ENCODE results near the gene PLEKHG3.

DNA sequence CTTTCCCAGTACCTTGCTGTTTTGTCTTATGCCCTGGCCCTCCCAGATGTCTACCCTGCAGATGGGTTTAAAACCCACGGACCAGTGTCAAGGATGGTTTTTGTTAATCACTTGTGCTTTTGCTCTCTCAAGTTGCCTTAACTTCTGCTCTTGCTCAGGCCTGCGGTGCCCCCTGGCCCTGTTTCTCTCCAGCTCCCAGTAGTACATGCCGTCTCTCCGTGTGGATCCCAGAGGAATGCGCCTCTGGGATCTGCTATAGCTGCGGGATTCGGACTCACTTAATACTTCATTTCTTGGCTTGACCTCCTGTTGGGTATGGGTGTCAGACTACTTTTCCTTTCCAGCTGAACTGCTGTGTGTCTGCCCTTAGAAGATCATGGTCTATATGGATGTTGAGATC, 14.5 kb downstream of the PLEKHG3 start:
- TF ChIP-seq, protein P1, sequence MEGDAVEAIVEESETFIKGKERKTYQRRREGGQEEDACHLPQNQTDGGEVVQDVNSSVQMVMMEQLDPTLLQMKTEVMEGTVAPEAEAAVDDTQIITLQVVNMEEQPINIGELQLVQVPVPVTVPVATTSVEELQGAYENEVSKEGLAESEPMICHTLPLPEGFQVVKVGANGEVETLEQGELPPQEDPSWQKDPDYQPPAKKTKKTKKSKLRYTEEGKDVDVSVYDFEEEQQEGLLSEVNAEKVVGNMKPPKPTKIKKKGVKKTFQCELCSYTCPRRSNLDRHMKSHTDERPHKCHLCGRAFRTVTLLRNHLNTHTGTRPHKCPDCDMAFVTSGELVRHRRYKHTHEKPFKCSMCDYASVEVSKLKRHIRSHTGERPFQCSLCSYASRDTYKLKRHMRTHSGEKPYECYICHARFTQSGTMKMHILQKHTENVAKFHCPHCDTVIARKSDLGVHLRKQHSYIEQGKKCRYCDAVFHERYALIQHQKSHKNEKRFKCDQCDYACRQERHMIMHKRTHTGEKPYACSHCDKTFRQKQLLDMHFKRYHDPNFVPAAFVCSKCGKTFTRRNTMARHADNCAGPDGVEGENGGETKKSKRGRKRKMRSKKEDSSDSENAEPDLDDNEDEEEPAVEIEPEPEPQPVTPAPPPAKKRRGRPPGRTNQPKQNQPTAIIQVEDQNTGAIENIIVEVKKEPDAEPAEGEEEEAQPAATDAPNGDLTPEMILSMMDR (conservative IDR thresholded peaks at IDR 0.05; ENCODE audit: low read depth in 2 of 2), result peak in 1 of 2 experiments; percentile 33; a peak in 2 of 4 replicates
- TF ChIP-seq POLR2AphosphoS5 (IDR thresholded peaks at IDR 0.05; ENCODE audit: low read depth) (no peak), CREB1 (CRISPR knock-in tag; IDR thresholded peaks at IDR 0.05; ENCODE audit: low read depth) (no peak), NANOG (IDR thresholded peaks at IDR 0.05; ENCODE audit: borderline replicate concordance) (no peak), JUNB (IDR thresholded peaks at IDR 0.05; ENCODE audit: unreplicated experiment) (no peak), EZH2phosphoT487 (IDR thresholded peaks at IDR 0.05; ENCODE audit: unreplicated experiment) (no peak), ETS1 (IDR thresholded peaks at IDR 0.05) (no peak), EZH2 (IDR thresholded peaks at IDR 0.05; ENCODE audit: low read depth, unreplicated experiment) (no peak)
- TF ChIP-seq, protein P2, sequence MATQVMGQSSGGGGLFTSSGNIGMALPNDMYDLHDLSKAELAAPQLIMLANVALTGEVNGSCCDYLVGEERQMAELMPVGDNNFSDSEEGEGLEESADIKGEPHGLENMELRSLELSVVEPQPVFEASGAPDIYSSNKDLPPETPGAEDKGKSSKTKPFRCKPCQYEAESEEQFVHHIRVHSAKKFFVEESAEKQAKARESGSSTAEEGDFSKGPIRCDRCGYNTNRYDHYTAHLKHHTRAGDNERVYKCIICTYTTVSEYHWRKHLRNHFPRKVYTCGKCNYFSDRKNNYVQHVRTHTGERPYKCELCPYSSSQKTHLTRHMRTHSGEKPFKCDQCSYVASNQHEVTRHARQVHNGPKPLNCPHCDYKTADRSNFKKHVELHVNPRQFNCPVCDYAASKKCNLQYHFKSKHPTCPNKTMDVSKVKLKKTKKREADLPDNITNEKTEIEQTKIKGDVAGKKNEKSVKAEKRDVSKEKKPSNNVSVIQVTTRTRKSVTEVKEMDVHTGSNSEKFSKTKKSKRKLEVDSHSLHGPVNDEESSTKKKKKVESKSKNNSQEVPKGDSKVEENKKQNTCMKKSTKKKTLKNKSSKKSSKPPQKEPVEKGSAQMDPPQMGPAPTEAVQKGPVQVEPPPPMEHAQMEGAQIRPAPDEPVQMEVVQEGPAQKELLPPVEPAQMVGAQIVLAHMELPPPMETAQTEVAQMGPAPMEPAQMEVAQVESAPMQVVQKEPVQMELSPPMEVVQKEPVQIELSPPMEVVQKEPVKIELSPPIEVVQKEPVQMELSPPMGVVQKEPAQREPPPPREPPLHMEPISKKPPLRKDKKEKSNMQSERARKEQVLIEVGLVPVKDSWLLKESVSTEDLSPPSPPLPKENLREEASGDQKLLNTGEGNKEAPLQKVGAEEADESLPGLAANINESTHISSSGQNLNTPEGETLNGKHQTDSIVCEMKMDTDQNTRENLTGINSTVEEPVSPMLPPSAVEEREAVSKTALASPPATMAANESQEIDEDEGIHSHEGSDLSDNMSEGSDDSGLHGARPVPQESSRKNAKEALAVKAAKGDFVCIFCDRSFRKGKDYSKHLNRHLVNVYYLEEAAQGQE (IDR thresholded peaks at IDR 0.05; ENCODE audit: unreplicated experiment), result no peak
